GM23338 (cell line): ENCODE measurements around the gene ANO4.

Experiments
- EZH2 ChIP-seq: fragments of 200-600 bp; sonication (generic); IDR thresholded peaks from one replicate; pipeline ENCODE4 v1.8.0; 2017; ENCODE audit warnings: antibody characterized with exemption, mild to moderate bottlenecking, low read depth; ENCODE audit not compliant: unreplicated experiment
- EZH2phosphoT487 ChIP-seq: fragments of 200-600 bp; sonication (generic); IDR thresholded peaks from one replicate; pipeline ENCODE4 v1.8.1; 2018; ENCODE audit warnings: antibody characterized with exemption; ENCODE audit not compliant: unreplicated experiment
- POLR2AphosphoS5 ChIP-seq: IDR thresholded peaks from 2 replicates; pipeline ENCODE4 v1.6.1; 2016; ENCODE audit warnings: antibody characterized with exemption, low read depth
- TF ChIP-seq, protein P1 (sequence below), 2 experiments: fragments of 200-600 bp in 1 of 2; sonication (generic) in 1 of 2; conservative IDR thresholded peaks; 2 replicates each; pipeline versions ENCODE4 v1.5.1 to v1.6.1; 2016 to 2017; ENCODE audit warnings: antibody characterized with exemption in 2 of 2, low read depth in 2 of 2, mild to moderate bottlenecking in 2 of 2, moderate library complexity in 1 of 2

DNA sequence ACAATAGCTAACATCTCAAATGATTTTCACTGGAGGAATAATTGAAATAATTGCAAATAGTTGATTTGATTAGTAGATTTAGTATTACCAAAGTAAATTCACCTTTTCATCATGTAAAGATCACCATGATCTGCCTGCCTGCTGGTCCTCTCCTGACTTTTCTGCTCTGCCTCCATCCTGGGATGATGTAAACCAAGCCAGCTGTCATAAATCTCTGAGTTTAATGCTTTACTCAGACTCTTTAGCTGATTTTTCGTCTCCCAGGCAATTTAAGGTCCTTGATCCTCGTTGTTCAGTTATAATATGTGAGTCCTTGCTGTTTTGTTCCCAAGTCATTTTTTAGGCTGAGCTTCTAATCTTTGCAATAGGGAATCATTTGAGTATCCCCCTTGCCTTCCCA lies 138.0 kb downstream of the ANO4 start:
- TF ChIP-seq, protein P1, sequence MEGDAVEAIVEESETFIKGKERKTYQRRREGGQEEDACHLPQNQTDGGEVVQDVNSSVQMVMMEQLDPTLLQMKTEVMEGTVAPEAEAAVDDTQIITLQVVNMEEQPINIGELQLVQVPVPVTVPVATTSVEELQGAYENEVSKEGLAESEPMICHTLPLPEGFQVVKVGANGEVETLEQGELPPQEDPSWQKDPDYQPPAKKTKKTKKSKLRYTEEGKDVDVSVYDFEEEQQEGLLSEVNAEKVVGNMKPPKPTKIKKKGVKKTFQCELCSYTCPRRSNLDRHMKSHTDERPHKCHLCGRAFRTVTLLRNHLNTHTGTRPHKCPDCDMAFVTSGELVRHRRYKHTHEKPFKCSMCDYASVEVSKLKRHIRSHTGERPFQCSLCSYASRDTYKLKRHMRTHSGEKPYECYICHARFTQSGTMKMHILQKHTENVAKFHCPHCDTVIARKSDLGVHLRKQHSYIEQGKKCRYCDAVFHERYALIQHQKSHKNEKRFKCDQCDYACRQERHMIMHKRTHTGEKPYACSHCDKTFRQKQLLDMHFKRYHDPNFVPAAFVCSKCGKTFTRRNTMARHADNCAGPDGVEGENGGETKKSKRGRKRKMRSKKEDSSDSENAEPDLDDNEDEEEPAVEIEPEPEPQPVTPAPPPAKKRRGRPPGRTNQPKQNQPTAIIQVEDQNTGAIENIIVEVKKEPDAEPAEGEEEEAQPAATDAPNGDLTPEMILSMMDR (conservative IDR thresholded peaks at IDR 0.05; ENCODE audit: low read depth in 2 of 2) = no peak
- no peak for TF ChIP-seq EZH2
- TF ChIP-seq EZH2phosphoT487 = no peak
- TF ChIP-seq POLR2AphosphoS5 = no peak
